ENCODE data around the gene RNF183. TPM values are rescaled to one million over a fixed set of nuclear protein-coding genes. Genes with fewer than 3 reads are reported as not detected.

Gene RNF183
- total and polyA plus RNA-seq, 8 donors: 0.43 to 5.6 (median 1.5) TPM; not detected in 2

GRCh38 chr9:113274474-113275156, 28.6 kb downstream of the RNF183 start:
- Histone ChIP-seq H3K4me1 (peaks cover 9 to 45% (median 30%) of the 10 kb centered on the region in 4 donors), H3K36me3 (peaks cover 33 to 68% (median 64%) of the 10 kb centered on the region in 4 donors), H3K4me3 (peak overlapping the region; percentile 58 to 84 (median 79)), H3K9me3 (no peaks in the 10 kb centered on the region), H3K27ac (peak overlapping the region; percentile 90 to 97 (median 96)), H3K27me3 (no peaks in the 10 kb centered on the region)
- TF ChIP-seq EP300 (IDR thresholded peaks at IDR 0.05): no peak
- no peak for TF ChIP-seq POLR2AphosphoS5 (IDR thresholded peaks at IDR 0.05)
- peak in 5 of 7 experiments; percentile 44 to 80 (median 62) for TF ChIP-seq CTCF (IDR thresholded peaks at IDR 0.05)
- peak in 1 of 2 donors; percentile 85 for DNase-seq
- intact Hi-C loops (cut with DNase I; ENCODE audit: low total_unique reads): loop anchor here (10.0 kb wide), 1 partner anchor 380 kb away; no protein-coding TSS in a partner anchor
- WGBS, 5 donors: 0 to 1% (median 1%) methylated on average over 15 of the region's 15 CpGs

- intact Hi-C loops (cut with DNase I; ENCODE audit: low total_unique reads): loop anchor here (10.0 kb wide), 1 partner anchor 385 kb away; no protein-coding TSS in a partner anchor
- no peak for DNase-seq
- H3K9me3 ChIP-seq: no peaks in the 10 kb centered on the region
- 61 to 75% (median 69%) methylated on average over 2 of the region's 2 CpGs for WGBS, 5 donors
- H3K27me3 ChIP-seq: no peaks in the 10 kb centered on the region
- no peak overlapping the region for H3K4me3 ChIP-seq
- no peak for TF ChIP-seq CTCF (IDR thresholded peaks at IDR 0.05)
- no peak for TF ChIP-seq EP300 (IDR thresholded peaks at IDR 0.05)
- TF ChIP-seq POLR2AphosphoS5 (IDR thresholded peaks at IDR 0.05): no peak
- TF ChIP-seq POLR2A (IDR thresholded peaks at IDR 0.05): no peak
- peaks cover 0 to 19% (median 9%) of the 10 kb centered on the region in 4 donors for H3K4me1 ChIP-seq
- no peak overlapping the region for H3K27ac ChIP-seq
- peaks cover 35 to 80% (median 76%) of the 10 kb centered on the region in 4 donors for H3K36me3 ChIP-seq
Measured at GRCh38 chr9:113269871-113270270, 33.3 kb downstream of the RNF183 start.

GRCh38 chr9:113269355-113269754, 33.8 kb downstream of the RNF183 start:
- Histone ChIP-seq H3K36me3 (peaks cover 35 to 82% (median 76%) of the 10 kb centered on the region in 4 donors), H3K27me3 (no peaks in the 10 kb centered on the region), H3K27ac (no peak overlapping the region), H3K4me3 (no peak overlapping the region), H3K9me3 (no peaks in the 10 kb centered on the region), H3K4me1 (peaks cover 0 to 15% (median 7%) of the 10 kb centered on the region in 4 donors)
- TF ChIP-seq POLR2AphosphoS5 (IDR thresholded peaks at IDR 0.05) (no peak), EP300 (IDR thresholded peaks at IDR 0.05) (no peak), POLR2A (IDR thresholded peaks at IDR 0.05) (no peak), CTCF (IDR thresholded peaks at IDR 0.05) (no peak)
- intact Hi-C loops (cut with DNase I; ENCODE audit: low total_unique reads): no loop called here
- DNase-seq: no peak
- WGBS, 5 donors: 89 to 97% (median 91%) methylated on average over 2 of the region's 2 CpGs

- TF ChIP-seq POLR2AphosphoS5 (IDR thresholded peaks at IDR 0.05): no peak
- TF ChIP-seq CTCF (IDR thresholded peaks at IDR 0.05): no peak
- TF ChIP-seq EP300 (IDR thresholded peaks at IDR 0.05): no peak
- no peak for TF ChIP-seq POLR2A (IDR thresholded peaks at IDR 0.05)
- Histone ChIP-seq H3K9me3 (no peaks in the 10 kb centered on the region), H3K4me3 (no peak overlapping the region), H3K27me3 (no peaks in the 10 kb centered on the region), H3K27ac (no peak overlapping the region), H3K36me3 (peaks cover 35 to 80% (median 74%) of the 10 kb centered on the region in 4 donors), H3K4me1 (peaks cover 0 to 8% (median 0%) of the 10 kb centered on the region in 4 donors)
- 86 to 94% (median 90%) methylated on average over 4 of the region's 4 CpGs for WGBS, 5 donors
- DNase-seq: no peak
- intact Hi-C loops (cut with DNase I; ENCODE audit: low total_unique reads): no loop called here
Measured at GRCh38 chr9:113267911-113268566, 35.1 kb downstream of the RNF183 start.

Data from stomach (tissue), 9 donors.